Measurements from ENCODE around the gene EGFR. TPM values are rescaled to one million over a fixed set of nuclear protein-coding genes. Genes with fewer than 3 reads are reported as not detected.
A peak's percentile ranks its signal among the peaks of the same experiment; 100 is the strongest.

EGFR gene
- total and polyA plus RNA-seq, 11 donors = 2.3 to 29.6 (median 7.0) TPM

GRCh38 chr7:55017841-55018240 lies 976 bp upstream of the EGFR start:
- Histone ChIP-seq H3K4me1 (peaks cover 0 to 22% (median 9%) of the 10 kb centered on the region in 12 donors), H3K27me3 (peaks cover 0 to 32% (median 14%) of the 10 kb centered on the region in 9 donors), H3K4me3 (peak overlapping the region in 9 of 12 donors; percentile 62 to 95 (median 86)), H3K27ac (peak overlapping the region in 6 of 12 donors; percentile 89 to 96 (median 94)), H3K9me3 (peaks cover 0 to 12% (median 0%) of the 10 kb centered on the region in 12 donors), H3K36me3 (no peaks in the 10 kb centered on the region)
- ATAC-seq (no peak), DNase-seq (no peak)
- intact Hi-C loops (cut with DNase I) = loop anchor here in 4 of 10 donors (2.0 to 10.0 kb wide), 8 partner anchors 54 to 237 kb away; no protein-coding TSS in a partner anchor
- TF ChIP-seq POLR2A (IDR thresholded peaks at IDR 0.05) (no peak), CTCF (IDR thresholded peaks at IDR 0.05) (no peak)
- WGBS, 4 donors = 71 to 76% (median 72%) methylated on average over 6 of the region's 6 CpGs

GRCh38 chr7:55019191-55019690 lies 424 bp downstream of the EGFR start:
- H3K36me3 ChIP-seq = no peaks in the 10 kb centered on the region
- H3K27me3 ChIP-seq = peaks cover 0 to 32% (median 14%) of the 10 kb centered on the region in 9 donors
- peak; percentile 66 to 72 (median 68) for ATAC-seq
- 0 to 2% (median 1%) methylated on average over 16 to 70 of the region's 70 CpGs for WGBS, 4 donors
- peak; percentile 71 to 82 (median 74) for DNase-seq
- intact Hi-C loops (cut with DNase I) = loop anchor here in 5 of 10 donors (1.0 to 10.0 kb wide), 10 partner anchors 53 to 236 kb away; no protein-coding TSS in a partner anchor
- peak overlapping the region; percentile 62 to 95 (median 84) for H3K4me3 ChIP-seq
- H3K9me3 ChIP-seq = no peaks in the 10 kb centered on the region
- H3K27ac ChIP-seq = peak overlapping the region; percentile 61 to 97 (median 94)
- H3K4me1 ChIP-seq = peaks cover 0 to 22% (median 9%) of the 10 kb centered on the region in 12 donors
- TF ChIP-seq CTCF (IDR thresholded peaks at IDR 0.05) (no peak), POLR2A (IDR thresholded peaks at IDR 0.05) (peak in 1 of 2 donors; percentile 4)

- Histone ChIP-seq H3K4me3 (peak overlapping the region; percentile 62 to 95 (median 84)), H3K9me3 (no peaks in the 10 kb centered on the region), H3K4me1 (peaks cover 0 to 27% (median 10%) of the 10 kb centered on the region in 12 donors), H3K27me3 (peaks cover 0 to 32% (median 14%) of the 10 kb centered on the region in 9 donors), H3K36me3 (no peaks in the 10 kb centered on the region), H3K27ac (peak overlapping the region; percentile 61 to 97 (median 94))
- TF ChIP-seq CTCF (IDR thresholded peaks at IDR 0.05) (peak in 1 of 12 donors; percentile 15), POLR2A (IDR thresholded peaks at IDR 0.05) (no peak)
- intact Hi-C loops (cut with DNase I) = loop anchor here in 8 of 10 donors (1.0 to 10.0 kb wide), 17 partner anchors 37 to 235 kb away; no protein-coding TSS in a partner anchor
- WGBS, 4 donors = 2 to 4% (median 2%) methylated on average over 24 to 78 of the region's 78 CpGs
- DNase-seq (peak in 3 of 5 donors; percentile 29 to 68 (median 38)), ATAC-seq (peak in 3 of 4 donors; percentile 17 to 44 (median 33))
Observed at GRCh38 chr7:55019691-55020465, 1.1 kb downstream of the EGFR start.

GRCh38 chr7:55020466-55020871 lies 1.7 kb downstream of the EGFR start:
- no peak for TF ChIP-seq CTCF (IDR thresholded peaks at IDR 0.05)
- no peak for TF ChIP-seq POLR2A (IDR thresholded peaks at IDR 0.05)
- DNase-seq (peak in 1 of 5 donors; percentile 53), ATAC-seq (peak in 1 of 4 donors; percentile 23)
- Histone ChIP-seq H3K27ac (peak overlapping the region in 11 of 12 donors; percentile 82 to 97 (median 94)), H3K9me3 (no peaks in the 10 kb centered on the region), H3K4me3 (peak overlapping the region in 11 of 12 donors; percentile 62 to 95 (median 86)), H3K36me3 (no peaks in the 10 kb centered on the region), H3K4me1 (peaks cover 0 to 27% (median 10%) of the 10 kb centered on the region in 12 donors), H3K27me3 (peaks cover 0 to 32% (median 14%) of the 10 kb centered on the region in 9 donors)
- WGBS, 4 donors = 69 to 78% (median 73%) methylated on average over 11 of the region's 11 CpGs
- intact Hi-C loops (cut with DNase I) = loop anchor here in 4 of 10 donors (1.0 to 10.0 kb wide), 8 partner anchors 37 to 234 kb away; no protein-coding TSS in a partner anchor

Data from heart left ventricle (tissue), 16 donors.